NCI-H526 (cell line): Measurements from ENCODE around the gene BAIAP3.

Experiments used
- DNase-seq, 2 experiments: peaks; one replicate each; lab custom pipeline; 2025; lab: John Stamatoyannopoulos, UW

The BAIAP3 gene

GRCh38 chr16:1371054-1371978, 37.9 kb downstream of the BAIAP3 start:
- DNase-seq = no peak

- no peak for DNase-seq
Observed at GRCh38 chr16:1372292-1372950, 39.0 kb downstream of the BAIAP3 start.

GRCh38 chr16:1374418-1375297, 41.2 kb downstream of the BAIAP3 start:
- DNase-seq = no peak

- no peak for DNase-seq
Observed at GRCh38 chr16:1375298-1375640, 41.8 kb downstream of the BAIAP3 start.

- no peak for DNase-seq
Observed at GRCh38 chr16:1375741-1376410, 42.4 kb downstream of the BAIAP3 start.

GRCh38 chr16:1377406-1378010, 44.1 kb downstream of the BAIAP3 start:
- DNase-seq = no peak

GRCh38 chr16:1378087-1378803, 44.8 kb downstream of the BAIAP3 start:
- DNase-seq = no peak

- peak in 1 of 2 experiments; percentile 51 for DNase-seq
Observed at GRCh38 chr16:1378804-1379303, 45.4 kb downstream of the BAIAP3 start.

- peak; percentile 15 to 66 for DNase-seq
Observed at GRCh38 chr16:1379304-1380076, 46.0 kb downstream of the BAIAP3 start.

GRCh38 chr16:1380195-1380594, 46.8 kb downstream of the BAIAP3 start:
- DNase-seq = no peak

GRCh38 chr16:1381612-1382406, 48.4 kb downstream of the BAIAP3 start:
- no peak for DNase-seq

- DNase-seq = no peak
Observed at GRCh38 chr16:1383556-1383955, 50.1 kb downstream of the BAIAP3 start.

- no peak for DNase-seq
Observed at GRCh38 chr16:1385232-1385631, 51.8 kb downstream of the BAIAP3 start.

- no peak for DNase-seq
Observed at GRCh38 chr16:1387331-1387730, 53.9 kb downstream of the BAIAP3 start.

GRCh38 chr16:1389762-1390161, 56.3 kb downstream of the BAIAP3 start:
- no peak for DNase-seq

GRCh38 chr16:1390239-1390779, 56.9 kb downstream of the BAIAP3 start:
- DNase-seq = no peak

- DNase-seq = no peak
Observed at GRCh38 chr16:1392826-1393225, 59.4 kb downstream of the BAIAP3 start.

GRCh38 chr16:1393613-1394176, 60.2 kb downstream of the BAIAP3 start:
- DNase-seq = no peak
